Kidney capillary endothelial cell (primary cell): ENCODE data around the gene BMAL1.

Experiments used
- DNase-seq: peaks from one replicate; pipeline ENCODE4 v3.0.0-alpha.2; 2018; ENCODE audit warnings: low spot score

BMAL1 gene

DNA sequence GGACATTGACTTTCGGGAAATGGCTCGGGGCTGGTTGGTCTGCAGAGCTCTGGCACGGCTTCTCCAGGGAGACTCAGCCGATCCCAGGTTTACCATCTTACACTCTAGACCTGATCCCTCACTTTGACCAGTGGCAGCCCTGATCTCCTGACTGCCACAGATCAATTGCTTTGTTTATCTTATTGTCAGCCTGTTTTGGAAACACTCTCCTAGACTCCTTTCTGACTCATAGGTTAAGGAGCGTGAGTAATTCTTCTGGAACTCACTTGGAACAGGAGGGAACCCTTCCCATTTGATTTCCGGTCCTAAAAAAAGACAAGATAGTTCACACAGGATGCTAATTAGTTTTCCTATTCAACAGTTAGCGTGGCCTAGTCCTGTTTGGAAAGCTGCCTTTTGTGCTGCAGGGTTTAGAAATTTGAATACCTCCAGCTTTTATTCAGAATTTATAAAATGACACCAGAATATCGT, 16.0 kb upstream of the BMAL1 start:
- DNase-seq: peak; percentile 88

DNA sequence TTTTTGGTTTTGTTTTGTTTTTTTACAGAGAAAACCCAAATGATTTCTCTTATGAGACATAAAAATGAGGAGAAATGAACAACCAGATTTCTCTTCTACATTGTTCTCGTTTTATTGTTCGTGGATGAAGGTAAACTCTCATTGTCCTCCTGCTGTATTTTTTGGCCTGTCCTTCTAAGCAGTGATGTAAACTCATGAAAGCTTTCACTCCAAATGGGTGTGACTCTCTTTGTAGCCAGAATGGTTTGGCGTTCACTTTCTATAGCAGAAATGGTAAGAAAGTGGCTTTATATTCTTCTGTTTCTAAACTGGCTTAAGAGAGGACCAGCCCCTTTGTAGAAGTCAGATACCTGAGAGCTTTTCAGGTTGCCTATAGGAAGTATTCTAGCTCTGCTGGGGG, 15.5 kb upstream of the BMAL1 start:
- DNase-seq: peak; percentile 34

DNA sequence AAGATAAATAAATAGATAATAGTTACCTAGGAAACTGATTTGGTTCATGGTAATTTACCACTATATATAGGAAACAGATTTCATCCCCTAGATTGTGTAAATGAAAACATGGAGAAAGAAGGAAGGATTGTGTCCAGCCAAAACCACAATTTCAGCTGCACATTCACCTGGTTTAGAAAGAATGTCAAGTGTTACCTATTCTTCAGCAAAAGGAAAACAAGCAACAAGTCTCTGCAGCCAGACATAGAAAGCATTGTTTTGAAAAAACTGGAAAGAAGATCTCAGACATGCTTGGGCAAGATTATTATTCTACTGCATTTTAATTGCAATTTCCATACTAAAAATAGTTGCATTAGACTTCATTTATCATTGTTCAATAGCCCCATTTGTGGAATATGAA, 8.8 kb upstream of the BMAL1 start:
- no peak for DNase-seq

DNA sequence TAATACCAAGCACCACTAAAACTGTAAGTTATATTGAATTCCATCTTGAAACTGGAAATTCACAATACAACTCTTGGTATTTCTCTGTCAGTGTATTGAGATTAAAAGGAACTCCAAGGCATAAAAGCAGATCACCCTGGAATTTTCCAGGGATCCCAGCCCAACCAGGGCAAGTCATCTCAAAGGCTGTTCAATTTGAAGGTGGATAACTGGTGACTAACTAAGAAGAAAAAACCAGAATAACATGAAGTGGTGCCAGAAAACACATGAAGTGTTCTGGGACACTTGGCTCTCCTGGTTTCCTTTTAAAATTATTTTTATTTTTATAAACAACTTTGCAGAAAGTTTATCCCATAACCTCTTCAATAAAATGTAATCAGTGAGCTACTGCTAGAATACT, 7.8 kb upstream of the BMAL1 start:
- DNase-seq: no peak

DNA sequence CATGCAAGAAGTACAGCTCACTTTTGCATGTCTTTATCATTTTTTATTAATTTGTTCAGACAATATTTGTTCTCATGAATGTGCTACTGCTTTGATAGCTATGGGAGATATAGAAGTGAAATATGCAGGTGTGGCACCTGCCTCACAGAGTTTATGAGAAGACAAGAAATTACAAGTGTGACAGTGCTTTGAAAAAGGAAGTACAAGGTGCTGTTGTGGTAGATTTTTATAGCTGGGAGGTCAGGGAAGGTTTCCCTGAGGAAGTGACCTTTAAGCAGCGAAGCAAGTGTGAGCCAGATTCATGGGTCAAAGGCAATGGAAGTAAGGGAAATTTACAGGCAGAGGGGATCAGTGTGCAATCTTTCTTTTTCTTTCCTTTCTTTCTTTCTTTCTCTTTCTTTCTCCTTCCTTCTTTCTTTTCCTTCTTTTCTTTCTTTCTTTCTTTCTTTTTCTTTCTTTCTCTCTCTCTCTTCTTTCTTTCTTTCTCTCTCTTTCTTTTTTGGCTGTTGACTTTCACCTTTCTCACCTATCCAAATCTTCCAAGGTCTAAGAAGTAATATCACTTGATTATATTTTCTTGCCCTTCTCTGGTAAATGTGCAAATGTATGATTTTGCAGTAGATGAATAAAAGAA, 6.4 kb upstream of the BMAL1 start:
- no peak for DNase-seq

DNA sequence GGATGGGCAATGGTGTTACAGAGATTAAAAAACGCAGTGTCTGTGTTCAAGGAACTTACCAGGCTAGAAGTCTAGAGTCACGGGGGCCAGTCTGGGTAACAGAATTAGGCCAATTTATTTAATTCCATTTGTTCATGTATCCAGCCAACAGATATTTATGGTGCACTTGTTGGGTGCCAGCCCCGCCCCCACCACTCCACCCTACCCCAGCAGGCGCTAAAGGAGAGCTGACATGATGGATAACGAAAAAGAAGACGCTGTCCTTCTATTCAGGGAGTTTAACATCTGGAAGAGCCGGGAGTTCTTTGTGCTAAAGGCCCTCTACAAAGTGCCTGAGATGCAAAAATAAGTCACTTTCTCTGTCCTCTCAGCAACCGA, 1.1 kb upstream of the BMAL1 start:
- DNase-seq: no peak

DNA sequence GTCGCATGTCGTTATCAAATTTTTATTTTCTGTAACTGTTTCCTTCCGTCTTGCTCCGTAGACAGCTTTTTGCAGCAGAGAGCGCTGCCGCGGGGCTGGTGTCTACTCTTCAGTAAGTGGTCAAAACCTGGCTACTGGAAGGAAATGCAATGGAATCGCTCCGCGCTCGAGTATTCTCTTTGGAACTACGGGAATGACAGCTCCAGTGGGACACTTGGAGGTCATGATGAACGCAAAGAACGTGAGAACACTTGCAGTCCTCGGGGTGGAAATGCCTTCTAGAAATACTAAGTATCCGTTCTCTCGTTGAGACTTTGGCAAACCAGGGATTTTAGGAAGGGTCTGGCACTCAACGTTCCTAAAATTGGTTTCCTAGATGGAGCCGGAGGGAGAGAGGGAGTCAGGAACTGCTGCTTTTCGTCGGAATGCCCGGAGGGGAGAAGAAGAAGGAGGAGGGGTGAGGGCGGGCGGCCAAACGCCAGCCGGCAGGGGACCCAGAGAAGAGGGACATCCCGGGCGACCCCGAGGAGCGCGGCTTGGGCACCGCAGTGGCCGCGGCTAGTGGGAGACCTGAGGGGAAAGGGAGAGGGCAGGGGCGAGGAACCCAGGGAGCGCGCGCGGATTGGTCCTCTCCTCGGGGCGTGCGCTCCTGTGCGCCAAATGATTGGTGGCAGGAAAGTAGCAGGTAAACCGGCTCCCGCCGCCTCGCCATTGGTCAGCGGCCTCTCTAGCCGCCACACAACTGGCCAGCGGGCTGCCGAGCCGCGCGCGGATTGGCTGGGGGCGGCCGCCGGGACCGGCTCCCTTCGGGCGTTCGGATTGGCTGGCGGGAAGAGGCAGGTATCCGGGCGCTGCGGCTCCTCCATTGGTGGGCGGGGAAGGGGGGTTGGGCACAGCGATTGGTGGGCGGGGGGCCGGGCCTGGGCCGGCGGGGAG, 490 bp upstream of the BMAL1 start:
- DNase-seq: peak; percentile 97

DNA sequence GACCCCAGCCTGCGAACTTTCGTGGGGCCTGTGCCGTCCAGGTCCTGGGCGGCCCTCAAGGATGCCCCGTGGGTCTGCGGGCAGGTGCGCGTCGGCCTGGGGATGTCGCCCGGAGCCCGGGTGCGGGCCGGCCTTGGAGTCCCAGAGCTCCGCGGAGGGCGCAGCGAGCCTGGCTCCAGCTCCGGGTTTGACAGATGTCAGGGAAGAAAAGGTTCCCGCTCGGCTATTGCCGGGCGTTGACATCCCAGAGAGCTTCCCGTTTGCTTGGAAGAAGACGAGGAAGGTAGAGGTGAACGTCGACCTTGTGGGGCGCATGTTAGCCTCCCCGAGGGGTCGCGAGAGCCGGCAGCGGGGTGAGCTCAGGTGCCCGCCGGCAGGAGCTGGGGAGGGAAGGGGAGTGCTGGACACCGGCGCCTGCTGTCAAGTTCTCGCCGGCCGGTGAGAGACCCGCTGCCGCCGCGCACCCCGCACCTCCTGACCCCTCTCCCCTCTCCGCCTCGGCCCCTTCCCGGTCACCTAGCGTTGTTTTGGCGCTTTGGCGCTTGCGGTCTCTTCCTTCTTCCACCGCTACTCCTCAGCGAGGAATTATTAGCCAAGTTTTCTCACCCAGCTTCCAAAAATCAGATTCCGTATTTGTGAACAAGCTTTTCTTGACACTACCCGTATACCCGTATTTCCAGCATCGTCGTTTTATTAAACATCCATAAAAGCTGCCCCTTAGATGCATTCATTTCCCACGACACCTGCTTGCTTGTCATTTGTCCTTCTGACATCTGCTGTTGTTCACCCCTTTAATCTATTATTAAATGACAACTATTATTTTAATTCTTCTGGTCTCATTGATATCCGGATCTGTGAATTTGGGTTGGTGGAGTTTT, 1.3 kb downstream of the BMAL1 start:
- DNase-seq: no peak

DNA sequence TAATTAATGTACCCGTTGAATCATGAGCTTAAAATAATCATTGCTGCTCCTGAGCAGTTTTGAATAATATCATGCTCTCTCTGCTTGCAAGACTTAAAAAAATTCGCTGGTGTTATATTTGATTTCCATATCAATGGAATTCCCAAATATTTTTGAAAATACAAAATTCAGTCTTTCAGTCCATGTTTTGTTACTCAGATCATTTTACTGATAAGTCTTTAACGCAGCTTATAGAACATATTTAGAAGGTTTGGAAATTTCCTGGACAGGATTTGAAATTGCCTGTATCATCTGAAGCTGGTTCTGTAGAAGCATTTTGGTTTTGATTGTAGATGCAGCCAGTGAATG, 1.9 kb downstream of the BMAL1 start:
- no peak for DNase-seq

DNA sequence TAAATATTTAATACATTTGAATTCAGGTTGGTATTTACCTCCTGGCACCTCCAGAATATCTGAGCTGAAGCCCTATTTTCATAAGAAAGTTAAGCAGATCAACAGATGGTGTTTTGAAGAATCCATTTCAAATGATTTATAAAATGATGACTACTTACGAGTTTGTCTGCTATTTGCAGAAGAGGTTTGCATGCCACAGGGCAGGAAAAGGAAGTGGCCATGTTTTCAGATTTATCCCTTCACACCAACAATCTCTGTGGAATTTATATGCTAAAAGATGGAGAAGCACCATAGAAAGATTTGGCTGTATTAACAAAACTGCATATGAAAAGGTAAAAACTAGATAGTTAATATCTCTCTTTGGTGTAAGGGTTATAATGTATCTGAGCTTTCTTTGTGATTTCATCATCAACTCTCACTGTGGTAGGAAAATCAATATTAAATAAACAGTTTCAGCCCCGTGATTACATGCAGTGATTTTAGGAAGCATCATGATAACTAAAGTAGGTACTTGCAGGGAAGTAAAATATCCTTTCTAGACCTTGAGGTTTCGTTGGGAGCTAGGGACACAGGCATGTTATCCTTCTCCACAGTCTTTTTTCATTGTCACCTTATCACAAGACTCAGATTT, 2.6 kb downstream of the BMAL1 start:
- no peak for DNase-seq

DNA sequence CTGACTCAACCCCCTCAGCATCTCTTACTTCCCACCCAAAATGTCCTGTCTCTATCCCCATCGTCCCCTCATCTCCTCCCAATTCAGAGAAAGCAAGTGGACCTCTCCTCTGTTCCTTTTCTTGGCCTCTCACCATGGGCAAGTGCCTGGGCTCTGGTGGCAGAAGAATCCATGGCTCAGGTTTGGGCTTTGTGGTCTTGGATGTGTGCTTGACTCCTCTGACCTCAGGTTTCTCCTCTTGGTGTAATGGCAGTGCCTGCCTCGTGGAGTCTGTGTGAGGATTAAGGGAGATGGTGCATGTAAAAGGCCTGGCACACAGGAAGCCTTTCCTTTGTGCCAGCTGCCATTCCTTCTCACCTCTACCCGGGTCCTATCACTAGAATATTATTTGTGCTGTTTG, 3.2 kb downstream of the BMAL1 start:
- no peak for DNase-seq

DNA sequence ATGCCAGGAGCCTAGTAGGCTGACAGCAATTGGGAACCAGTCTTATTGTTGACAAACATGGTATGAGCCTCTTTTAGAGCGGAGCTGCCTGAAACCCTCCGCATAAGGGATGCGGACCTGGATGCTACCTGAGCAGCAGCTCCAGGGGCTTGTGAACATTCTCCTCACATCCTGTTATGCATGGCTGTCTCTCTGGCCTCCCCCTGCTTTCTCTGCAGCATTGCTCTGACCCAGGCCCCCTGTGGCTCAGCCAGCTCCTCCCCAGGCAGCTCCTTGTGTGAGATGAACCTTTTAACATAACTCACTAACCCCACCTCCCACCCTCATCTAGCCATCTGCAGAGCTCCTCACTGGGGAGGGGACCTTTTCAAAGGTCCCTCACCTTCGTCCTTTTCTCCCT, 6.0 kb downstream of the BMAL1 start:
- no peak for DNase-seq

DNA sequence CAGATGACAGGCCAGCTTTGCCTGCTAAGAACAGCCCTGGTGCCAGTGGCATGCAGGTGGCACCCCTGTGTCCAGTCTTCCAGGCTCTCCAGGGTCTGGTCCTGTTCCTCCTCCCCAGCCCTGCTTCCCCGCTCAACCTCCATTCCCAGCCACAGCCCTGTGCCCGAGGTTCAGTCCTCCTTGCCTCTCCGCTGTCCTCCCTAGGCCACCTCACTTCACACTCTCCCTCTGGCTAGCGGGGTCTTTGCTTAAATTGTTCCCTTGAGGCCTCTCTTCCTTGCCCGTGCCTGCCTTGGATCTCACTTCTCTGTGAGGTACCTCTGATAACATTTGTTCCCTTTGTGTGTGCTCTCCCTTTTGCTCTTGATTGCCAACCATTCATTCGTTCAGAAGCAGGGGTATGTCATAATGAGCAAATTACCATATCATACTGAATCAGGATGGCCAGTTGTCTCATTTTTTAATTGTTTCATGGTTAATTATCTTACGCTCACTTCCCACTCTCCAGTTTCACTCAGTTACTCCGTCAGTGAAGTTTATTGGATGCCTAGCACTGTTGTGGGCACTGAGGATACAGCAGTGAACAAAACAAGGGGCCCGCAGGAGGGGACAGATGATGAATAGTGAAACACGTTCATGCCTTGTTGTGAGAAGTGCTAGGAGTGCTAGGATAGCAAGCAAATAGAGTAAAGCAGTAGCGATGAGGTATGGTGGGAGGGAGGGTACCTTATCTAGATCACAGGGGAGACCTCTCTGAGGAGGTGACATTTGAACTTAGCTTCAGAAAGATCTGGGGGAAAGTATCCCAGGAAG, 7.4 kb downstream of the BMAL1 start:
- no peak for DNase-seq

DNA sequence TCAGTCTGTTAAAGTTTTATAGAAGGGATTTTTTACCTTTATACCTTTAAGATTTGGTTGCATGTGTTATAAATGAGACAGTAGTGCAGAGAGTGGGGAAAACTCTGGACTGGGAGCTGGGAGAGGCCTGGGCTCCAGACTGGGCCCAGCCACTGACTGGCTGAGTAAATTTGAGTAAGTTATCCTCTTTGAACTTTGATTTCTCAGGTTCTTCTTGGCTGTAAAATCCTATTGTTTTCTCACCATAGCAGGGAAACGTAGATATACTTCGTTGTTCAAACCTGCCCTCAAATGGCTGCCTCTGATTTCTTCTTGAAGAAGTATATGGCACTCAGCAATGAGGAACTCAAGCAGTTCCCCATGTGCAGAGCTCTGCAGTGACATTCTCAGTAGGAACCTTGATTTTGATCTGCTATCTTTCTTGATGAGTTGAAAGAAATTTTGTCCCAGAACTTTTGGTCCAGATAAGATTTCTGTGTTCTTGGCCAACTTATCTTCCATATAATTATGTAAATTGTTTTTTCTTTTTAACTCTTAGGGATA, 8.8 kb downstream of the BMAL1 start:
- no peak for DNase-seq

DNA sequence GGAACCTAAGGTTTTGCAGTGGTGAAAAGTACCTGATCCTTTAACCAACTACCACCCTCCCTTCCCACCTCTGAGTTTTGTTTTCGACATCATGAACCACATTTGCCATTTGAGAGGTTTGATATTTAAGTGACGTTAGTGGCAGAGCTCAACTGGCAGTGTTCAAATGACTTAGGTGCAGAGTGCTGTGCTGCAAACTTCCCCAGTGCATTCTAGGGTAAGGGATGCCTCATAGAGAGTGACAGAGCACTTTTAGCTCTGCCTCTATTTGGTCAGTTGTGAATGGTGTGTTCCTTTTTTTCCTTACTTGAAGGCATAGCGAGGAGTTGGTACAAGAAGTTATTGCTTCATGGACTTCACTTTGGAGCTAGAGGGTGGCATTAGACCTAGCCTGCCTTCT, 9.4 kb downstream of the BMAL1 start:
- DNase-seq: no peak

DNA sequence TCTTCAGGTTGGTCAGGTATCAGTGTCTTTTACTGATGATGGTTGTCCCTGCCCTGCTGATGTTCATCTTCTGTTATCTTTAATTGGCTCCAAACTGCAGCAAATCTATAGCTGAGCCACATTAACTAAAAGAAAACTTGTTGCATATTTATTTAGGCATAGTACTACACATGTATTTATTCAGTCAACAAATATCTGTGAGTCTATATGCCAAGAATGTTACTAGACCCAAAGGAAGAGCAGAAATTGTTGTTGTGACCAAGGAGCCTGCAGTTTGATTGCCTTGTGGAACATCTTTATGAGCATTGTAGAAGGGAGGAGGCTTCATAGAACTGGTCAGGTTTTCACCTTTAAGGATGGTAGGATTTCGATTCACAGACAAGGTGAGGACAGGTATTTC, 10.1 kb downstream of the BMAL1 start:
- no peak for DNase-seq

DNA sequence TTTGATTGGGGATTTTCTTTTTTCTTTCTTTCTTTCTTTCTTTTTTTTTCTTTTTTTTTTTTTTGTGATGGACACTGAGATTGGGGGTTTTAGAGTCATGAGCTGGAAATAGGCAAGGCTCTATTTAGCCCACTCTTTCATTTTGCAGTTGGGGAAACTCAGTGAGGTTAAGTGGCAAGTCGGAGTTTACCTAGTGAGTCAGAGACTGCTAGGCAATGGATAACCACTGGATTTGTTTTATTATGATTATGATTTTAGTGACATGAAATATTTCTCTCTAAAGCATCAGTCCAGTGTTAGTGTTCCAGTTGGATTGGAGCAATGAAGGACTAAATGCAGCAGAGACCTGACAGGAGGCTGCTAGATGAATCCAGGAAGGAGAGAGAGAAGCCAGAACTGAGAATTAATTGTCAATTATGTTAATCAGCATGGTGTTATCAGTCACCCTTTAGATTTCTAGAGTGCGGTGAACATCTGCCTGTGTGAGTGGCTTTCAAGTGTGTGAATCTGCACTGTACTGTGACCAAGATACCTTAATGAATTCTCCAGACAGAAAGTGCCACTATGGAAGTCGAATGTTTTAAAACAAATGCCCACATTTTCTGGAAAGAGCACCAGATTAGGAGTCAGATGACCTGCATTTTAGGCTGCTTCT, 10.9 kb downstream of the BMAL1 start:
- DNase-seq: no peak

DNA sequence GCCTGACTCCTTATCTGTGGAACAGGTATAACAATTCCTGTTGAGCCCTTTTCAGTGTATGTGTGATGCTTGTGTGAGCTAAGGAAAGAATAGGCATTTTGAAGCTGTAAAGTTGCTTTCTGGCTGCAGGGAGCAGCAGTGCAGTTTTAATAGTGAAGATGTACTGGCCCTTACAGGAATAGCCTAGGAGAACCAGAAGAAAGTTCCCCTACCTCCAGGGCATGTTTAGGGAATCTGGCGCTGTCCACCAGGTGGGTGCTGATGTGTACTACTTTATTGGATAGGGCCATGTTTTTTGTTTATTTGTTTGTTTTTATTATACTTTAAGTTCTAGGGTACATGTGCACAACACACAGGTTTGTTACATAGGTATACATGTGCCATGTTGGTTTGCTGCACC, 11.5 kb downstream of the BMAL1 start:
- DNase-seq: no peak

DNA sequence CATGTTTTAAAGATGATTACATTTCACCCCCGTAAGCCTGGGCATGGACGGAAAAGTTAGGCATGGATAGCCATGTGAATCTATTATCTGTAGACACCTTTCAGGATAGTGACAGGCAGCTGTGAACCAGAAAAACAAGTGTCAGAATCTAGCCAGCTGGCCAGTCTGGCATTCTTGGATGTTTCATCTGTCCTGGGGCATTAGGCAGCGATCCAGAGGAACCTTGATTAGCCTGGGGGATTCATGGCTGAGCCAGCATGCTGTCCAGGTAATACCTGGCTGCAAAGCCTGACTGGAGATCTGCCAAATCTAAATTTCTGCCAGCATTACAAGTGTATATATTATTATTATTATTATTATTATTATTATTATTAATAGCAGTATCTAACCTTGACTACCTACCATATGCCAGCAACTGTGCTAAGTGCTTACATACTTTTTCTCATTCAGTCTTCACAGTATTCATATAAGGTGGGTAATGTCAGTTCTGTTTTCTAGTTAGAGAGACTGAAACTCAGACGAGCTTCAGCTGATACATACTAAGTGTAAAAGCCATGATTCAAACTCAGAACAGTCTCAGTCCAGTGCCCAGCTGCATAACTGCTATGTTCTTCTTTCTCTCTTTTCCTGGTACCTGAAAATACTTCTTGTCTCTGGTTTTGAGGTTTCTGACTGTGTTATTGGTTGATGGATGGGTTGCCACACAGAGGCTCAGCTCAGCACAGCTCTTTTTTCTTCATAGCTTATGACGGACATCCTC, 12.8 kb downstream of the BMAL1 start:
- DNase-seq: no peak

DNA sequence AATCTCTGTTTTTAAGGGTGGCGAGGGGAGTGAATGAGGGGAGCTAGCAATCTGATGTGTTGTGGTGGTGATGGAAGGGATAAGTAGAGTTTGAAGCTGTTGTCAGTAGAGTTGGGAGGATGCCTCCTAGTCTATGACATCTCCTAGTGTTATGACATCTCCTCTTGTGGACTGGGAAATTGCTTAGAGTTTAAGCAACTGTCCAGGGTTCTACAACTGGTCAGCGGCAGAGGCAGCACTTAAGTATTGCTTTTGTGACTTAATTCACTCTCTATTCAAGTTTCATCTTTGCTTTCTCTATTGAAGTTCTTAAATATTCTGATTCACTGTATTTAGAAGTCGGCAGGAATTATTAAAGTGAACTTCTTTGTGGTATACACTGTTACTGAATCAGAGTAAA, 13.8 kb downstream of the BMAL1 start:
- DNase-seq: no peak
